Loucy (cell line): Measurements from ENCODE around the gene BLVRA.
"Not testable (repeated sequence)": the region's sequence is repeated elsewhere in the genome, so short reads cannot be mapped to it uniquely, and the experiment has no call there.

Experiments
- CTCF ChIP-seq: fragments of 200-600 bp; sonication (generic); conservative IDR thresholded peaks from 2 replicates; pipeline ENCODE4 v1.5.1; 2014; ENCODE audit warnings: mild to moderate bottlenecking, antibody characterized with exemption, low read length
- EZH2phosphoT487 ChIP-seq: fragments of 200-600 bp; IDR thresholded peaks from 2 replicates; pipeline ENCODE4 v1.6.1; 2018; ENCODE audit warnings: antibody characterized with exemption, mild to moderate bottlenecking, moderate library complexity, borderline replicate concordance

DNA sequence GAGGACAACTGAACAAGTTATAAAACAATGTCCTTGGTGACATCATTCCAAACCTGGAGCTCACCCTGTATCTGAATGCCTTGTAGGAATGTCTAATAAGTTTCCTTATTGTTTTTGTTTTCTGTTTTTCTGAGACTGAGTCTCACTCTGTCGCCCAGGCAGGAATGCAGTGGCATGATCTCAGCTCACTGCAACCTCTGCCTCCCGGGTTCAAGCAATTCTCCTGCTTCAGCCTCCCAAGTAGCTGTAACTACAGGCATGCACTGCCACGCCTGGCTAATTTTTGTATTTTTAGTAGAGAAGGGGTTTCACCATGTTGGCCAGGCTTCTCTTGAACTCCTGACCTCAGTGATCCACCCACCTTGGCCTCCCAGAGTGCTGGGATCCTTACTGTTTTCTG lies 27.0 kb upstream of the BLVRA start:
- not testable (repeated sequence) for TF ChIP-seq CTCF, EZH2phosphoT487
